EL (cell line): ENCODE measurements around the gene MATK.

Experiments used
- DNase-seq: peaks from one replicate; pipeline ENCODE4 v3.0.0-alpha.2; 2016

The MATK gene

DNA sequence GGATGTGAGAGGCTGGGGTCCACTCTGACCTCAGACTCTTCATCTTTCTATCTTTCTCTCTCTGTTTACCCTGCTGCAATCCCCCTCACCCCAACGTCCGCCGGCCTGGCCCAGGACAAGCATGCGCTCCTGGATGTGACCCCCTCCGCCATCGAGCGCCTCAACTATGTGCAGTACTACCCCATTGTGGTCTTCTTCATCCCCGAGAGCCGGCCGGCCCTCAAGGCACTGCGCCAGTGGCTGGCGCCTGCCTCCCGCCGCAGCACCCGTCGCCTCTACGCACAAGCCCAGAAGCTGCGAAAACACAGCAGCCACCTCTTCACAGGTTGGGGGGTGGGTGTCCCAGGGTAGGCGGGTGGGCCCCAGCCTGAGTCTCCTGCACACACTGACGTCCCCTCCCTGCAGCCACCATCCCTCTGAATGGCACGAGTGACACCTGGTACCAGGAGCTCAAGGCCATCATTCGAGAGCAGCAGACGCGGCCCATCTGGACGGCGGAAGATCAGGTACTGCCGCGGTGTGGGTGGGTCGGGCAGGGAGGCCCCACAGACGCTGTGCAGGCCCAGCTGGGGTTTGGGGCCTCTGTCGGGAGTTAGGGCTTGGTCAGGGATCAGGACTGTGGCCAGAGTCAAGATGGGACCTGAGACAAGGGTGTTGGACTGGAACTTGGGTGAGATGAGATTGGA is 39.7 kb downstream of the MATK start:
- no peak for DNase-seq

DNA sequence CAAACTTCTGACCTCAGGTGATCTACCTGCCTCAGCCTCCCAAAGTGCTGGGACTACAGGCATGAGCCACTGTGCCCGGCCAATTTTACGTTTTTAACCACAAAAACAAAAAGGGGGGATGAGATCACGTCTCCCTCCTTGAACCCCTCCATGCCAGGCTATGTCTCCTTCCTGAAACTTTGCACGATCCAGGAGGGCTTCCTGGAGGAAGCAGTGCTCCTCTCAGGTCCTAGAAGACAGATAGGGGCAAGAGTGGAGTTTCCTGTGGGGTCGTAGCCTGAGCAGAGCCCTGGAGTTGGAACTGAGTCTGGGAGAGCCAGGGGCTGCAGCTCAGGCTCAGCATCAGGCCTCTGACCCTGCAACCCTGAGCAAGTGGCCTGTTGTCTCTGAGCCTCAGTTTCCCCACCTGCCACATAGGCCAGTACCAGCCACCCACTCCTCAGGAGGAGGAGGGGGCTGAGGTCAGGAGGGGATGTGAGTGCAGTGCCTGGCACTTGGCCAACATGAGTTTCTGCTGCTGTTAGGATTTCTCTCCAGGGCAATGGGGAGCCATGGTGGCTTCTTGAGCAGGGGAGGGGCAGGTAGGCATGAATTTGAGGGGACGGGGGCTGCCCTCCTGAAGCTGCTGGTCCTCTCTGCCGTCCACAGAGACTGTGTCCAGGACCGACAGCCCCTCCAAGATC is 40.7 kb downstream of the MATK start:
- no peak for DNase-seq

DNA sequence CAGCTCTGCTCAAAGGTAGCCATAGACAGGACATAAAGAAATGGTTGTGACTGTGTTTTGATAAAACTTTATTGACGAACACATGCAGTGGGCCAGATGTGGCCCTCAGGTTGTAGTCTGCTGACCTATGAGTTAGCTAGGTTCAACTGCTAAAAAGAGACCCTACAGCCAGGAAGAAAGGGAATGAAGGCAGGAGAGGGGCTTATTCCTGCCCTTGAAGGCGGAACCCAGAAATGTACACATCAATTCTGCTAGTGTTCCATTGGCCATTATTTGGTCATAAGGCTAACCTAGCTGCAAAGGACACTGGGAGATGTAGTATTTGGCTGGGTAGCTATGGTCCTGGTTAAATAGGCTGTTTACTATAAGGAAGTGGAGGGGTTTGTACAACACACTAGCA is 42.7 kb downstream of the MATK start:
- no peak for DNase-seq

DNA sequence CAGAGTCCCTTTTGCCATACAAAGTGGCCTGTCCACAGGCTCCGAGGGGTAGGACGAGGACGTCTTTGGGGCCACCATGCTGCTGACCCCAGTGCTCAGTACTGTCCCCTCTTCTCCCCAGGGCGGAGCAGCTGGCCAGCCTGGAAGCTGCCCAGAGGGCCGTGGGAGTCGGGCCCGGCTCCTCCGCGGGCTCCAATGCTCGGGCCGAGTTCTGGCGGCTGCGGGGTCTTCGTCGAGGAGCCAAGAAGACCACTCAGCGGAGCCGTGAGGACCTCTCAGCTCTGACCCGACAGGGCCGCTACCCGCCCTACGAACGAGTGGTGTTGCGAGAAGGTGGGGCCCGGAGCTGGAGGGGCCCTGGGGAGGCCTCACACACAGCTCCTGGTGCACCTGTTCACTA is 45.8 kb downstream of the MATK start:
- DNase-seq, result no peak

DNA sequence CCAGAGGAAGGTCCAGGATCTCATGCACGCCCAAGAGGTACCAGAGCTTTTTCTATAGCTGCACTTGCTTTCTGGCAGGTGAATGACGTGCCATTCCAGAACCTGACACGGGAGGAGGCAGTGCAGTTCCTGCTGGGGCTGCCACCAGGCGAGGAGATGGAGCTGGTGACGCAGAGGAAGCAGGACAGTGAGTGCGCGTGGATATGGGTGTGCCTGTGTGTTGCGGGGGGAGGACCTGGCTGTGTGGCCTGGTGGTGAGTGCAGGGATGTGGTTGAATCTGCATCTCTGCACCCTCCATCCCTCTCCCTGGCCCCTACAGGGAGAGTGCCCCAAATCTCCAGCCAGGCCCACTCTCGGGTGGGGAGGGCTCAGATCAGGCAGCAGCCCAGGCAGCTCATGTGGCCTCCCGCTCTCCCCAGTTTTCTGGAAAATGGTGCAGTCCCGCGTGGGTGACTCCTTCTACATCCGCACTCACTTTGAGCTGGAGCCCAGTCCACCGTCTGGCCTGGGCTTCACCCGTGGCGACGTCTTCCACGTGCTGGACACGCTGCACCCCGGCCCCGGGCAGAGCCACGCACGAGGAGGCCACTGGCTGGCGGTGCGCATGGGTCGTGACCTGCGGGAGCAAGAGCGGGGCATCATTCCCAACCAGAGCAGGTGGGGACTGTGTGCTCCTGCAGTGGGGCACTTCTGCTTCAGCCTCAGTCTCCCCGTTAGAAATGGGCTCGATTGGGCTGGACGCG is 47.5 kb downstream of the MATK start:
- no peak for DNase-seq

DNA sequence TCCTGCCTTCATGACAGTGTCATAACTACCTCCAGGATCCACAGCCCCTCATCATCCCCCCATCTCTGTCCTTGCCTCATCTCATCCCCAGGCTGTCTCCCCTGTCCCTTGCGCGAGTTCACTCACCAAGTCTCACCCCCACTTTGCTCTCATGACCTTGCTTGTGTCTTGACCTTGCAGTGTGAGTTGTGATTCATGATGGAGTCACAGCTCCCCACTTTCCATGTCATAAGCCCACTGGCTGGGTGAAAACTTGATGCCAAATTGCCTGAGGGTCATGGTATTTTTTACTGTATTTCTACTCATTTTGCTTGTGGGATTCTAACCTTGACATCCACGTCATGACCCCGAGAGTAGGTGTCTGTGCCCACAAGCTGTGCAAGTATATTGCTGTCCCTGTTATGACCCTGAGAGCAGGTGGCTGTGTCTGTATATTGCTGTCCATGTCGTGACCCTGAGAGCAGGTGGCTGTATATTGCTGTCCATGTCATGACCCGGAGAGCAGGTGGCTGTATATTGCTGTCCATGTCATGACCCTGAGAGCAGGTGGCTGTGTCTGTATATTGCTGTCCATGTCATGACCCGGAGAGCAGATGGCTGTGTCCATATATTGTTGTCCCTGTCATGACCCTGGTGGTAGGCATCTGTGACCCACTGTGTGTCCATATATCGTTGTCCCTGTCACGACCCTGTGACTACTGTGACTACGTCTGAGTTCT is 48.5 kb downstream of the MATK start:
- no peak for DNase-seq

DNA sequence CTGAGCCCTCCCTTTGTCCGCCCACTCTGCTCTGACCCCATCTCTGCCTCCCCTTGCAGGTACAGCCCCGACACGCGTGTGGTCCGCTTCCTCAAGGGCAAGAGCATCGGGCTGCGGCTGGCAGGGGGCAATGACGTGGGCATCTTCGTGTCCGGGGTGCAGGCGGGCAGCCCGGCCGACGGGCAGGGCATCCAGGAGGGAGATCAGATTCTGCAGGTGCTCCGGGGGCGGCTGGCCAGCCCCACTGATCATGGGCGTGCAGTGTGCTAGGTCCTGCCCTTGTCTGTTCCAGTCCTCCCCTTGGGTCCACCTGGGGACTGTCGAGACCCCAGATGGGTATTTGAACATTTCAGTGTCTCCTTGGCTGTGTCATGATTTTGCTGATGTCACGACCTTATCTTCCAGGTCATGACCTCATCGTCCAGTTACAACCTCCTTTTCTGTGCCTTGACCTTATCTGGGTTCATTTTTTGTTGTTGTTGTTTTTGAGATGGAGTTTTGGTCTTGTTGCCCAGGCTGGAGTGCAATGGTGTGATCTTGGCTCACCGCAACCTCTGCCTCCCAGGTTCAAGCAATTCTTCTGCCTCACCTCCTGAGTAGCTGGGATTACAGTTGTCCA is 50.0 kb downstream of the MATK start:
- DNase-seq, result no peak

DNA sequence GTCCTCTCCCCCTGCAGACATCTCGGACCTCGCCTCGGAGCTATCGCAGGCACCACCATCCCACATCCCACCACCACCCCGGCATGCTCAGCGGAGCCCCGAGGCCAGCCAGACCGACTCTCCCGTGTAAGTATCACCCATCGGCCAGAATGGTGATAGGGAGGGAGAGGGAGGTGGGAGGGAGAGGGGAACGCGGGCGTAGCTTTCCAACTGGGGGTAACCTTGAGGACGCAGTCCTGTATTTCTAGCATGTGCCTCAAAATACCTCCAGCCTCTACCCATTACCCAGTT is 51.9 kb downstream of the MATK start:
- DNase-seq, result no peak

DNA sequence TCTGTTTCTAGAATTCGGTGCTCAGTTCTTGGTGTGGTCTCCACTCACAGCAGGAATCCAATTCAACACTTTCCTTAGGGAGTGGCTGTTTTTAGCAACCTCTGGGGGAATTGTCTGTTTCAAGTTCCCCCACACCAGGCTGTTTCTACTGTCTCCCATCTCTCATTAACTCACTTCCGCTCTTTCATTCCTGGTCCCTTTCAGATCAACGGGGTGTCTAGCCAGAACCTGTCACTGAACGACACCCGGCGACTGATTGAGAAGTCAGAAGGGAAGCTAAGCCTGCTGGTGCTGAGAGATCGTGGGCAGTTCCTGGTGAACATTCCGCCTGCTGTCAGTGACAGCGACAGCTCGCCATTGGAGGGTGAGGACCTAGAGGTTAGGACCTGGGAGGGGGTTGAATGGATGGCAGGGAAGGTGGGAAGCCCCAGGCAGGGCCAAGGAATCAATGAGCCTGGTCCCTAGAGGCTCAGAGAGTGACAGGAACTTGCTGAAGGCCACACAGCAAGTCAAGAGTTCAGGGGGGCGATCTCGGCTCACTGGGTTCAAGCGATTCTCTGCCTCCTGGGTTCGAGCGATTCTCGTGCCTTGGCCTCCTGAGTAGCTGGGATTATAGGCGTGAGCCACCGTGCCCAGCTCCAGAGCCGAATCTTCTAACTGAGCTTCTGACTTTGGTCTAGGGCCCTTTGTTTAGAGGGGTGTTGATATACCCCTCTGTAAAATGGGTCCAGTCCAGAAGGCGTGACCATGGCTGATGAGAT is 52.5 kb downstream of the MATK start:
- DNase-seq, result no peak

DNA sequence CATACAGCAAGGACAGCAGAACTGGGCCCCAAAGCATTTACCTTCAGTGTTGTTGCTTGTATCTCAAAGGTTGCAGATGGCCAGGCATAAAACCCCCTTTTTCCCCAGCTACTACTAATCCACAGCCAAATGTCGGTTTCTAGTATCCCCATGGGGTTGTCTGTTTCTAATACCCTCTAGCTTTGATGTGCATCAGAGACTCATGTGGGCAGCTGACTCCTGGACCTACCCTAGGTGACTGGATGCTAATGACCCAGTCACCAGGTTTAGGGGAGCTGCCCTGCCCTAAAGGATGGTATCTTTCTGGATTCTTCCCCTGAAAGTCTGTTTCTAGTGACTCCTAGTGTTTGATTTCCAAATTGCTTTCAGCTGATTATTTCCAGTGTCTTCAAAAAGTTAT is 54.1 kb downstream of the MATK start:
- no peak for DNase-seq

DNA sequence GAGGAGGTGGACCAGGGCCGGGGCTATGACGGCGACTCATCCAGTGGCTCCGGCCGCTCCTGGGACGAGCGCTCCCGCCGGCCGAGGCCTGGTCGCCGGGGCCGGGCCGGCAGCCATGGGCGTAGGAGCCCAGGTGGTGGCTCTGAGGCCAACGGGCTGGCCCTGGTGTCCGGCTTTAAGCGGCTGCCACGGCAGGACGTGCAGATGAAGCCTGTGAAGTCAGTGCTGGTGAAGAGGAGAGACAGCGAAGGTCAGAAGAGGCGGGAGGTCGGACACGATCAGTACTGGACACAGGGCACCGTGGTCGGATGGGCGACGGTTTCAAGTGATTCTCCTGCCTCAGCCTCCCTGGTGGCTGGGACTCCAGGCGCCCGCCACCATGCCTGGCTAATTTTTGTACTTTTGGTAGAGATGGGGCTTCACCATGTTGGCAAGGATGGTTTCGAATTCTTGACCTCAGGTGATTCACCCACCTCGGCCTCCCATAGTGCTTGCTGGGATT is 55.7 kb downstream of the MATK start:
- DNase-seq, result no peak
